ENCODE data around the gene SLC37A3. TPM values are rescaled to one million over a fixed set of nuclear protein-coding genes. Genes with fewer than 3 reads are reported as not detected.
"Not testable (repeated sequence)": the region's sequence is repeated elsewhere in the genome, so short reads cannot be mapped to it uniquely, and the experiment has no call there.

SLC37A3 gene
- total RNA-seq, 2 experiments from 2014 or later = 8.0 to 10.0 TPM

DNA sequence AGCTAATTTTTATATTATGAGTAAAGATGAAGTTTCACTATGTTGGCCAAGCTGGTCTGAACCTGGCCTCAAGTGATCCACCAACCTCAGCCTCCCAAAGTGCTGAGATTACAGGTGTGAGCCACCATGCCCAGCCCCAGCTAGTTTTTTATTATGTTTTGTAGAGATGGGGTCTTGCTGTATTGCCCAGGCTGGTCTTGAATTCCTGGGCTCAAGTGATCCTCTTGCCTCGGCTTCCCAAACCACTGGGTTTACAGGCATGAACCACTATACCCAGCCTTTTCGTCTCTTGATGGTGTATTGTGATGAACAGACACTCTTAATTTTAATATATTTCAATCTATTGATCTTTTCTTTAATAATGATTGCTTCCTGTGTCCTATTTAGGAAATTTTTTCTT is 23.2 kb upstream of the SLC37A3 start:
- intact Hi-C loops (cut with micrococcal nuclease; ENCODE audit: unreplicated experiment) = no loop called here
- no peak overlapping the region for H2AFZ ChIP-seq (ENCODE audit: low read length)

DNA sequence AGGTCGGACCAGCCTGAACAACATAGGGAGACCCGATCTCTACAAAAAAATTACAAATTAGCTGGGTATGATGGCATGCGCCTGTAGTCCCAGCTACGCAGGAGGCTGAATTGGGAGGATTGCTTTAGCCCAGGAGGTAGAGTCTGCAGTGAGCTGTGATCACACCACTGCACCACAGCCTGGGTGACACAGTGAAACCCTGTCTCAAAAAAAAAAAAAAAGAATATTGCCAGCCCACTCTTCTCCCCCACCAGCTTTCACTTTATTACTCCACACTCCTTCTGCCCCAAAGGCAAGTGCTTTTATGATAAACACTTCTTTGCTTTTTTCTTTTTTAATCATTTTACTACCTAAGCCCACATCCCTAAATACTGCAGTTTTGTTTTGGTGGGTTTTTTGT is 20.3 kb upstream of the SLC37A3 start:
- Histone ChIP-seq H3K36me3 (ENCODE audit: insufficient read depth, low read length) (no peaks in the 10 kb centered on the region), H3K4me1 (ENCODE audit: insufficient read depth, low read length, poor library complexity, severe bottlenecking) (no peaks in the 10 kb centered on the region), H2AFZ (ENCODE audit: low read length) (no peak overlapping the region), H3K79me2 (ENCODE audit: insufficient read depth, low read depth, low read length) (no peaks in the 10 kb centered on the region), H4K20me1 (ENCODE audit: insufficient read depth, low read length) (no peaks in the 10 kb centered on the region), H3K4me3 (ENCODE audit: low read depth, low read length, poor library complexity, severe bottlenecking) (no peak overlapping the region), H3K9me3 (ENCODE audit: low read length) (no peaks in the 10 kb centered on the region), H3K27ac (ENCODE audit: low read depth, low read length, poor library complexity, severe bottlenecking) (no peak overlapping the region), H3K4me2 (ENCODE audit: low read length) (no peak overlapping the region), H3K9me2 (ENCODE audit: insufficient read depth, low read length) (no peaks in the 10 kb centered on the region)
- TF ChIP-seq, protein P1, sequence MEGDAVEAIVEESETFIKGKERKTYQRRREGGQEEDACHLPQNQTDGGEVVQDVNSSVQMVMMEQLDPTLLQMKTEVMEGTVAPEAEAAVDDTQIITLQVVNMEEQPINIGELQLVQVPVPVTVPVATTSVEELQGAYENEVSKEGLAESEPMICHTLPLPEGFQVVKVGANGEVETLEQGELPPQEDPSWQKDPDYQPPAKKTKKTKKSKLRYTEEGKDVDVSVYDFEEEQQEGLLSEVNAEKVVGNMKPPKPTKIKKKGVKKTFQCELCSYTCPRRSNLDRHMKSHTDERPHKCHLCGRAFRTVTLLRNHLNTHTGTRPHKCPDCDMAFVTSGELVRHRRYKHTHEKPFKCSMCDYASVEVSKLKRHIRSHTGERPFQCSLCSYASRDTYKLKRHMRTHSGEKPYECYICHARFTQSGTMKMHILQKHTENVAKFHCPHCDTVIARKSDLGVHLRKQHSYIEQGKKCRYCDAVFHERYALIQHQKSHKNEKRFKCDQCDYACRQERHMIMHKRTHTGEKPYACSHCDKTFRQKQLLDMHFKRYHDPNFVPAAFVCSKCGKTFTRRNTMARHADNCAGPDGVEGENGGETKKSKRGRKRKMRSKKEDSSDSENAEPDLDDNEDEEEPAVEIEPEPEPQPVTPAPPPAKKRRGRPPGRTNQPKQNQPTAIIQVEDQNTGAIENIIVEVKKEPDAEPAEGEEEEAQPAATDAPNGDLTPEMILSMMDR (conservative IDR thresholded peaks at IDR 0.05; ENCODE audit: low read length) = no peak
- no peak for TF ChIP-seq EZH2phosphoT487 (IDR thresholded peaks at IDR 0.05; ENCODE audit: borderline replicate concordance, low read depth, low read length)
- ChIA-PET POLR2A (interaction anchor here (0.6 to 0.7 kb wide), 2 partner anchors 232 to 681 kb away, joined by 3 to 4 read pairs; no protein-coding TSS in a partner anchor), CTCF (ENCODE audit: unreplicated experiment) (no interaction called here)
- intact Hi-C loops (cut with micrococcal nuclease; ENCODE audit: unreplicated experiment) = no loop called here
- DNase-seq (ENCODE audit: low spot score) = no peak
- no TSS peak for BruUV-seq (replicated peaks)

More for the DNA sequence above, 23.2 kb upstream of the SLC37A3 start:
- CTCF ChIA-PET (ENCODE audit: unreplicated experiment) = no interaction called here
- no peak for TF ChIP-seq EZH2phosphoT487 (IDR thresholded peaks at IDR 0.05; ENCODE audit: borderline replicate concordance, low read depth, low read length)
- TF ChIP-seq, protein P1 (conservative IDR thresholded peaks at IDR 0.05; ENCODE audit: low read length) = no peak
- no peaks in the 10 kb centered on the region for H4K20me1 ChIP-seq (ENCODE audit: insufficient read depth, low read length)
- H3K4me1 ChIP-seq (ENCODE audit: insufficient read depth, low read length, poor library complexity, severe bottlenecking) = no peaks in the 10 kb centered on the region
- DNase-seq (ENCODE audit: low spot score) = no peak
- H3K4me3 ChIP-seq (ENCODE audit: low read depth, low read length, poor library complexity, severe bottlenecking) = no peak overlapping the region
- no TSS peak for BruUV-seq (replicated peaks)
- no peak overlapping the region for H3K27ac ChIP-seq (ENCODE audit: low read depth, low read length, poor library complexity, severe bottlenecking)
- no peak overlapping the region for H3K4me2 ChIP-seq (ENCODE audit: low read length)
- no peaks in the 10 kb centered on the region for H3K79me2 ChIP-seq (ENCODE audit: insufficient read depth, low read depth, low read length)
- POLR2A ChIA-PET = interaction anchor here (0.6 kb wide), 1 partner anchor 281 kb away, joined by 3 read pairs; no protein-coding TSS in a partner anchor
- no peaks in the 10 kb centered on the region for H3K36me3 ChIP-seq (ENCODE audit: insufficient read depth, low read length)
- H3K9me2 ChIP-seq (ENCODE audit: insufficient read depth, low read length) = no peaks in the 10 kb centered on the region
- no peaks in the 10 kb centered on the region for H3K9me3 ChIP-seq (ENCODE audit: low read length)

DNA sequence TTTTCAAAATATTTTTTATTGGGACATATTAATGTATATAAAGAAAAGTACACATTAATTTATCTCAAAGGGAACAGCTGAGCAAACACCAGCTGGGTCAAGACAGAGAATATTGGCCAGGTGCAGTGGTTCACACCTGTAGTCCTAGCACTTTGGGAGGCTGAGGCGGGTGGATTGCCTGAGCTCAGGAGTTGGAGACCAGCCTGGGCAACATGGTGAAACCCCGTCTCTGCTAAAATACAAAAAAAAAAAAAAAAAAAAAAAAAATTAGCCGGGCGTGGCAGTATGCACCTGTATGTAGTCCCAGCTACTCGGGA is 19.8 kb upstream of the SLC37A3 start:
- H3K4me2 ChIP-seq (ENCODE audit: low read length); DNase-seq (ENCODE audit: low spot score); H3K4me3 ChIP-seq (ENCODE audit: low read depth, low read length, poor library complexity, severe bottlenecking); H3K79me2 ChIP-seq (ENCODE audit: insufficient read depth, low read depth, low read length); H2AFZ ChIP-seq (ENCODE audit: low read length); H3K36me3 ChIP-seq (ENCODE audit: insufficient read depth, low read length); H3K27ac ChIP-seq (ENCODE audit: low read depth, low read length, poor library complexity, severe bottlenecking); H3K4me1 ChIP-seq (ENCODE audit: insufficient read depth, low read length, poor library complexity, severe bottlenecking); CTCF ChIA-PET (ENCODE audit: unreplicated experiment); H3K9me3 ChIP-seq (ENCODE audit: low read length); H4K20me1 ChIP-seq (ENCODE audit: insufficient read depth, low read length); intact Hi-C loops (cut with micrococcal nuclease; ENCODE audit: unreplicated experiment); H3K9me2 ChIP-seq (ENCODE audit: insufficient read depth, low read length); BruUV-seq (replicated peaks): not testable (repeated sequence)
- POLR2A ChIA-PET = interaction anchor here (0.6 to 0.7 kb wide), 3 partner anchors 34 to 680 kb away, joined by 3 to 4 read pairs (median 3); no protein-coding TSS in a partner anchor
